Transverse colon (tissue), 4 donors: Measurements from ENCODE around the gene NRARP. TPM values are rescaled to one million over a fixed set of nuclear protein-coding genes. Genes with fewer than 3 reads are reported as not detected.
"Not testable (repeated sequence)": the region's sequence is repeated elsewhere in the genome, so short reads cannot be mapped to it uniquely, and the experiment has no call there.

Experiments
- DNase-seq: peaks from one replicate; pipeline ENCODE4 v3.0.0-alpha.2; 2019
- H3K27ac ChIP-seq, 4 donors: fragments of 200-600 bp; sonication (generic); 2 replicates each; pipeline ENCODE4 v1.5.1; 2016 to 2018; ENCODE audit warnings: inconsistent platforms in 4 of 4
- H3K27me3 ChIP-seq: fragments of 200-600 bp; sonication (generic); 2 replicates; pipeline ENCODE4 v1.5.1; 2017; ENCODE audit warnings: inconsistent platforms
- H3K36me3 ChIP-seq, 4 donors: fragments of 200-600 bp; sonication (generic); 2 replicates each; pipeline ENCODE4 v1.5.1; 2017 to 2019; ENCODE audit warnings: inconsistent platforms in 4 of 4
- H3K4me1 ChIP-seq, 4 donors: fragments of 200-600 bp; sonication (generic); 2 replicates each; pipeline ENCODE4 v1.5.1; 2017 to 2020; ENCODE audit warnings: inconsistent platforms in 4 of 4
- H3K4me3 ChIP-seq, 4 donors: fragments of 200-600 bp; sonication (generic); 1 replicate in 1 of 4; 2 replicates in 3 of 4; pipeline versions ENCODE4 v1.5.1 to v1.6.1; 2017 to 2019; ENCODE audit warnings: inconsistent platforms in 4 of 4
- H3K9me3 ChIP-seq, 2 donors: fragments of 200-600 bp; sonication (generic); 2 replicates each; pipeline ENCODE4 v1.5.1; 2017 to 2019; ENCODE audit warnings: inconsistent platforms in 2 of 2
- CTCF ChIP-seq, 5 experiments: fragments of 200-600 bp in 3 of 5; fragments of 450-650 bp in 2 of 5; sonication (generic) in 3 of 5; IDR thresholded peaks; 1 replicate in 2 of 5; 2 replicates in 3 of 5; pipeline ENCODE4 v1.5.1; 2016 to 2017; ENCODE audit warnings: antibody characterized with exemption in 5 of 5, inconsistent platforms in 3 of 5, mild to moderate bottlenecking in 2 of 5, moderate library complexity in 1 of 5
- EP300 ChIP-seq: sonication (generic); formaldehyde crosslinking; IDR thresholded peaks from one replicate; pipeline ENCODE4 v1.6.1; 2017; ENCODE audit warnings: antibody characterized with exemption, low read depth
- POLR2A ChIP-seq: fragments of 450-650 bp; IDR thresholded peaks from one replicate; pipeline ENCODE4 v1.6.1; 2016; ENCODE audit warnings: antibody characterized with exemption, mild to moderate bottlenecking, moderate library complexity
- POLR2AphosphoS5 ChIP-seq, 3 donors: sonication (generic); formaldehyde crosslinking; IDR thresholded peaks; one replicate each; pipeline ENCODE4 v1.6.1; 2016; ENCODE audit warnings: antibody characterized with exemption in 3 of 3
- WGBS, 2 donors: methylation state at CpG; one replicate each; pipeline ENCODE4 v1.1.5; 2018; ENCODE audit warnings: low coverage in 1 of 2; 5-methylcytosine and 5-hydroxymethylcytosine counted together
- in situ Hi-C, 4 donors: fragments of 200-750 bp; cut with MboI; loops; one replicate each; pipeline versions ENCODE4 v1.15.0 to v1.15.1; 2017; ENCODE audit warnings: low sequenced_read_pairs in 3 of 4, low pct_ligation_motif_present in 1 of 4, low pct_unique_long_range_greater_than_20kb in 1 of 4
- intact Hi-C: fragments of 100-400 bp; cut with DNase I; formaldehyde crosslinking; loops from one replicate; pipeline ENCODE4 v1.15.1; 2023; ENCODE audit warnings: low total_unique reads
- total RNA-seq, 4 donors: library from RNA; depleted of rRNA; stranded (reverse); fragments of >200 nt; gene quantifications; one replicate each; pipeline ENCODE4 v1.1.0, GENCODE V29; 2016

Gene NRARP
- total RNA-seq, 4 donors from 2014 or later: 92.0 to 343 (median 134) TPM

- no peak for DNase-seq
- Histone ChIP-seq H3K27ac (no peak overlapping the region), H3K27me3 (no peaks in the 10 kb centered on the region), H3K9me3 (no peaks in the 10 kb centered on the region), H3K4me1 (peaks cover 0 to 3% (median 2%) of the 10 kb centered on the region in 4 donors), H3K36me3 (peaks cover 0 to 34% (median 8%) of the 10 kb centered on the region in 4 donors), H3K4me3 (no peak overlapping the region)
- TF ChIP-seq CTCF (IDR thresholded peaks at IDR 0.05): no peak
- 89% methylated on average over 16 to 24 of the region's 24 CpGs for WGBS, 2 donors
- intact Hi-C loops (no loop called here), in situ Hi-C loops (no loop called here)
These were observed 39.2 kb downstream of the NRARP start for GRCh38 chr9:137262909-137263285.

DNA sequence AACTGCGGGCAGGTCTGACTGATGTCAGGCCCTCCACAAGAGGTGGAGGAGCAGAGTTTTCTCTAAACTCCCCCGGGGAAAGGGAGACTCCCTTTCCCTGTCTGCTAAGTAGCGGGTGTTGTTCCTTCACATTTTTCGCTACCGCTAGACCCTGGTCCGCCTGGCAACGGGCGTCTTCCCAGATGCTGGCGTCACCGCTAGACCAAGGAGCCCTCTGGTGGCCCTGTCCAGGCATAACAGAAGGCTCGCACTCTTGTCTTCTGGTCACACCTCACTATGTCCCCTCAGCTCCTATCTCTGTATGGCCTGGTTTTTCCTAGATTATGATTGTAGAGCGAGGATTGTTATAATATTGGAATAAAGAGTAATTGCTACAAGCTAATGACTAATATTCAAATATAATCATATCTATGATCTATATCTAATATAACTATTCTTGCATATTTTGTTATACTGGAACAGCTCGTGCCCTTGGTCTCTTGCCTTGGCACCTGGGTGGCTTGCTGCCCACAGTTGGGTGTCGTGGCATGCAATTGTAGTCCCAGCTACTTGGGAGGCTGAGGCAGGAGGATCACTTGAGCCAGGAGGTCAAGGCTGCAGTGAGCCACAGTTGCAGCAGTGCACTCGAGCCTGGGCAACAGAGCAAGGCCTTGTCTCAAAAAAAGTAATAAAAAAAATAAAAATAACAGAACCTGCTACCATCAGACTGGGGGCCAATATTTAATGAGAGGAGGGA lies 39.7 kb downstream of the NRARP start:
- H3K27me3 ChIP-seq, H3K27ac ChIP-seq, H3K4me3 ChIP-seq, H3K4me1 ChIP-seq, H3K9me3 ChIP-seq, intact Hi-C loops, DNase-seq, in situ Hi-C loops: not testable (repeated sequence)
- H3K36me3 ChIP-seq: peaks cover 0 to 29% (median 8%) of the 10 kb centered on the region in 4 donors
- TF ChIP-seq CTCF (IDR thresholded peaks at IDR 0.05): peak; percentile 36 to 64 (median 54)
- 46 to 87% methylated on average over 3 to 10 of the region's 15 CpGs for WGBS, 2 donors

DNA sequence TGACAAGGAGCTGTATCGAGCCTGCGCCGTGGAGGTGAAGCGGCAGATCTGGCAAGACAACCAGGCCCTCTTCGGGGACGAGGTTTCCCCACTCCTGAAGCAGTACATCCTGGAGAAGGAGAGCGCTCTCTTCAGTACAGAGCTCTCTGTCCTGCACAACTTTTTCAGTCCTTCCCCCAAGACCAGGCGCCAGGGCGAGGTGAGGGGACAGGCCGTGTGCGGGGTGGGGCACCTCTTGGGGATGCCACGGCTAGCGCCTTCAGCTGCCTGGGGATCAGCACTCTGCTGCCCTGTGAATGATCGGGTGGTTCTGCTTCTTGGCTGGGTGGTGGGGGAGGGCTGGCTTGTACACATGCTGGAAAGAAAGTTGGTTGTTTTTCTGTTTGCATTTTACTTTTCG lies 45.2 kb downstream of the NRARP start:
- no peaks in the 10 kb centered on the region for H3K27me3 ChIP-seq
- TF ChIP-seq CTCF (IDR thresholded peaks at IDR 0.05): no peak
- no peak for TF ChIP-seq POLR2A
- TF ChIP-seq POLR2AphosphoS5 (IDR thresholded peaks at IDR 0.05): no peak
- no peak for TF ChIP-seq EP300
- peaks cover 21 to 31% (median 24%) of the 10 kb centered on the region in 4 donors for H3K4me1 ChIP-seq
- intact Hi-C loops: no loop called here
- H3K9me3 ChIP-seq: no peaks in the 10 kb centered on the region
- H3K36me3 ChIP-seq: peaks cover 0 to 7% (median 3%) of the 10 kb centered on the region in 4 donors
- in situ Hi-C loops: no loop called here
- DNase-seq: no peak
- H3K27ac ChIP-seq: no peak overlapping the region
- H3K4me3 ChIP-seq: peak overlapping the region in 1 of 4 donors; percentile 98
- WGBS, 2 donors: 89 to 93% methylated on average over 3 to 15 of the region's 15 CpGs

DNA sequence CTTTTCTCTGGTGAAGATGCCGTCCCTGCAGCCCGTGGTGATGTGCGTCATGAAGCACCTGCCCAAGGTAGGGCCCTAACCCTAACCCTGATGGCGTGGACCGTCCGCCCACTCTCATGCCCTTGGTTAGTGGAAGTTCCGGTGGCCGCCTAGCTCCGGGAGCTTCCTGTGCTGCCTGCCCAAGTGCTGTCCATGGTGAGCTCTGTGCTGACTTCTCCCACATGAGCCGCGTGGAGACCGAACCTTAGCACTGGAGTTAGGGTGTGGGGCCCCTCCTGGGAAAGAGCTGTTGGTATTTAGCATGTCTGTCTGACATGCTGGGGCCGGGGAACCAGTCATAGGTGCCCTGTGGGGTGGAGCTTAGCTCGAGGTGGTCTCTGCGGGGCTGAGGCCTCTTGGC lies 45.7 kb downstream of the NRARP start:
- no peak for TF ChIP-seq POLR2A
- TF ChIP-seq EP300: no peak
- no peak for TF ChIP-seq POLR2AphosphoS5 (IDR thresholded peaks at IDR 0.05)
- TF ChIP-seq CTCF (IDR thresholded peaks at IDR 0.05): no peak
- Histone ChIP-seq H3K27me3 (no peaks in the 10 kb centered on the region), H3K9me3 (no peaks in the 10 kb centered on the region), H3K27ac (peak overlapping the region in 1 of 4 donors; percentile 90), H3K4me3 (peak overlapping the region in 2 of 4 donors; percentile 93 to 98), H3K36me3 (peaks cover 0 to 7% (median 3%) of the 10 kb centered on the region in 4 donors), H3K4me1 (peaks cover 21 to 31% (median 24%) of the 10 kb centered on the region in 4 donors)
- WGBS, 2 donors: 82% methylated on average over 15 of the region's 15 CpGs; no CpG with 5 or more reads in 1 of the 2 donors
- in situ Hi-C loops (no loop called here), intact Hi-C loops (no loop called here)
- DNase-seq: no peak
